ENCODE data around the gene FABP1.

The FABP1 gene

GRCh38 chr2:88115825-88116518 lies 11.9 kb downstream of the FABP1 start:
- no peak overlapping the region for H3K4me3 ChIP-seq (ENCODE audit: low read depth in 1 of 2, low read length in 2 of 2)
- no peak for TF ChIP-seq CTCF (IDR thresholded peaks at IDR 0.05; ENCODE audit: borderline replicate concordance, extremely low read depth, low read length, poor library complexity, severe bottlenecking)
- TF ChIP-seq EZH2 (IDR thresholded peaks at IDR 0.05; ENCODE audit: borderline replicate concordance, low read depth, low read length, severe bottlenecking), result no peak
- no peaks in the 10 kb centered on the region for H3K4me1 ChIP-seq (ENCODE audit: insufficient read depth, low read length)
- no peak overlapping the region for H3K9ac ChIP-seq (ENCODE audit: low read depth, low read length)
- H4K20me1 ChIP-seq (ENCODE audit: insufficient read depth, low read length), result no peaks in the 10 kb centered on the region
- DNase-seq (no peak), ATAC-seq (ENCODE audit: insufficient read depth, low read depth) (no peak)
- no peak overlapping the region for H3K27ac ChIP-seq (ENCODE audit: low read length)
- H3K4me2 ChIP-seq (ENCODE audit: insufficient read depth, low read length), result no peak overlapping the region
- H3K27me3 ChIP-seq (ENCODE audit: insufficient read depth, low read length, poor library complexity), result peaks cover 2% of the 10 kb centered on the region
- H3K79me2 ChIP-seq (ENCODE audit: insufficient read depth, low read length), result no peaks in the 10 kb centered on the region
- H3K36me3 ChIP-seq (ENCODE audit: insufficient read depth, low read length), result no peaks in the 10 kb centered on the region
- H2AFZ ChIP-seq (ENCODE audit: low read depth, low read length), result no peak overlapping the region
- H3K9me3 ChIP-seq (ENCODE audit: insufficient read depth, low read length, severe bottlenecking), result no peaks in the 10 kb centered on the region

- ATAC-seq (ENCODE audit: insufficient read depth, low read depth) (no peak), DNase-seq (no peak)
- Histone ChIP-seq H3K4me2 (ENCODE audit: insufficient read depth, low read length) (no peak overlapping the region), H2AFZ (ENCODE audit: low read depth, low read length) (no peak overlapping the region), H3K27me3 (ENCODE audit: insufficient read depth, low read length, poor library complexity) (no peaks in the 10 kb centered on the region), H3K9me3 (ENCODE audit: insufficient read depth, low read length, severe bottlenecking) (no peaks in the 10 kb centered on the region), H3K4me3 (ENCODE audit: low read depth in 1 of 2, low read length in 2 of 2) (no peak overlapping the region), H3K9ac (ENCODE audit: low read depth, low read length) (no peak overlapping the region), H4K20me1 (ENCODE audit: insufficient read depth, low read length) (no peaks in the 10 kb centered on the region), H3K27ac (ENCODE audit: low read length) (no peak overlapping the region), H3K79me2 (ENCODE audit: insufficient read depth, low read length) (no peaks in the 10 kb centered on the region), H3K36me3 (ENCODE audit: insufficient read depth, low read length) (no peaks in the 10 kb centered on the region), H3K4me1 (ENCODE audit: insufficient read depth, low read length) (no peaks in the 10 kb centered on the region)
- TF ChIP-seq CTCF (IDR thresholded peaks at IDR 0.05; ENCODE audit: borderline replicate concordance, extremely low read depth, low read length, poor library complexity, severe bottlenecking), result no peak
- TF ChIP-seq EZH2 (IDR thresholded peaks at IDR 0.05; ENCODE audit: borderline replicate concordance, low read depth, low read length, severe bottlenecking), result no peak
These were observed 13.0 kb downstream of the FABP1 start for GRCh38 chr2:88114889-88115288.

GRCh38 chr2:88113069-88113468 lies 14.8 kb downstream of the FABP1 start:
- no peak overlapping the region for H3K4me2 ChIP-seq (ENCODE audit: insufficient read depth, low read length)
- no peaks in the 10 kb centered on the region for H3K36me3 ChIP-seq (ENCODE audit: insufficient read depth, low read length)
- TF ChIP-seq CTCF (IDR thresholded peaks at IDR 0.05; ENCODE audit: borderline replicate concordance, extremely low read depth, low read length, poor library complexity, severe bottlenecking) (no peak), EZH2 (IDR thresholded peaks at IDR 0.05; ENCODE audit: borderline replicate concordance, low read depth, low read length, severe bottlenecking) (no peak)
- no peaks in the 10 kb centered on the region for H4K20me1 ChIP-seq (ENCODE audit: insufficient read depth, low read length)
- no peaks in the 10 kb centered on the region for H3K4me1 ChIP-seq (ENCODE audit: insufficient read depth, low read length)
- ATAC-seq (ENCODE audit: insufficient read depth, low read depth), result no peak
- H2AFZ ChIP-seq (ENCODE audit: low read depth, low read length), result no peak overlapping the region
- H3K9ac ChIP-seq (ENCODE audit: low read depth, low read length), result no peak overlapping the region
- H3K9me3 ChIP-seq (ENCODE audit: insufficient read depth, low read length, severe bottlenecking), result no peaks in the 10 kb centered on the region
- H3K4me3 ChIP-seq (ENCODE audit: low read depth in 1 of 2, low read length in 2 of 2), result no peak overlapping the region
- H3K27me3 ChIP-seq (ENCODE audit: insufficient read depth, low read length, poor library complexity), result no peaks in the 10 kb centered on the region
- H3K79me2 ChIP-seq (ENCODE audit: insufficient read depth, low read length), result no peaks in the 10 kb centered on the region
- no peak for DNase-seq
- no peak overlapping the region for H3K27ac ChIP-seq (ENCODE audit: low read length)
